ENCODE measurements around the gene TLE1. TPM values are rescaled to one million over a fixed set of nuclear protein-coding genes. Genes with fewer than 3 reads are reported as not detected.
"Not testable (repeated sequence)": the region's sequence is repeated elsewhere in the genome, so short reads cannot be mapped to it uniquely, and the experiment has no call there.

The TLE1 gene
- total RNA-seq, 1 experiment from 2014 or later = 22.0 TPM

- peak; percentile 53 to 64 for DNase-seq (ENCODE audit: low read depth in 1 of 2, low spot score in 2 of 2)
- H3K9me3 ChIP-seq (replicated peaks) = 0 out of 2 replicates have a peak, but pooled peaks cover 3% of the 10 kb centered on the region
- H3K27ac ChIP-seq = peak overlapping the region; percentile 66
- H3K27me3 ChIP-seq (replicated peaks) = no peaks in the 10 kb centered on the region
- no peak overlapping the region for H3K4me3 ChIP-seq
- H3K4me1 ChIP-seq (replicated peaks) = peaks cover 52% of the 10 kb centered on the region
- H3K36me3 ChIP-seq = peaks cover 11% of the 10 kb centered on the region
These were observed 84.8 kb downstream of the TLE1 start for GRCh38 chr9:81604306-81605169.

- Histone ChIP-seq H3K36me3 (peaks cover 11% of the 10 kb centered on the region), H3K27ac (0 out of 2 replicates have a peak overlapping the region, but pooled peaks have one; percentile 66)
- no peak for DNase-seq (ENCODE audit: low read depth in 1 of 2, low spot score in 2 of 2)
These were observed 86.3 kb downstream of the TLE1 start for GRCh38 chr9:81602887-81603680.

GRCh38 chr9:81601639-81602623, 87.4 kb downstream of the TLE1 start:
- H3K4me1 ChIP-seq (replicated peaks) = peaks cover 39% of the 10 kb centered on the region
- no peak overlapping the region for H3K4me3 ChIP-seq
- H3K36me3 ChIP-seq = peaks cover 11% of the 10 kb centered on the region
- H3K27ac ChIP-seq = no peak overlapping the region
- H3K27me3 ChIP-seq (replicated peaks) = no peaks in the 10 kb centered on the region
- 0 out of 2 replicates have a peak, but pooled peaks cover 3% of the 10 kb centered on the region for H3K9me3 ChIP-seq (replicated peaks)
- peak in 1 of 2 experiments; percentile 26 for DNase-seq (ENCODE audit: low read depth in 1 of 2, low spot score in 2 of 2)

More at GRCh38 chr9:81602887-81603680, 86.3 kb downstream of the TLE1 start:
- Histone ChIP-seq H3K4me3 (no peak overlapping the region), H3K4me1 (replicated peaks) (peaks cover 46% of the 10 kb centered on the region), H3K9me3 (replicated peaks) (0 out of 2 replicates have a peak, but pooled peaks cover 3% of the 10 kb centered on the region), H3K27me3 (replicated peaks) (no peaks in the 10 kb centered on the region)

- Histone ChIP-seq H3K27ac (no peak overlapping the region), H3K4me1 (replicated peaks) (peaks cover 39% of the 10 kb centered on the region), H3K4me3 (no peak overlapping the region), H3K9me3 (replicated peaks) (0 out of 2 replicates have a peak, but pooled peaks cover 3% of the 10 kb centered on the region), H3K36me3 (peaks cover 11% of the 10 kb centered on the region), H3K27me3 (replicated peaks) (no peaks in the 10 kb centered on the region)
- DNase-seq (ENCODE audit: low read depth in 1 of 2, low spot score in 2 of 2) = no peak
These were observed 88.7 kb downstream of the TLE1 start for GRCh38 chr9:81600631-81601030.

- no peak overlapping the region for H3K27ac ChIP-seq
- peaks cover 11% of the 10 kb centered on the region for H3K36me3 ChIP-seq
- no peak overlapping the region for H3K4me3 ChIP-seq
- no peak for DNase-seq (ENCODE audit: low read depth in 1 of 2, low spot score in 2 of 2)
- H3K4me1 ChIP-seq (replicated peaks) = peaks cover 33% of the 10 kb centered on the region
- H3K27me3 ChIP-seq (replicated peaks) = no peaks in the 10 kb centered on the region
- 0 out of 2 replicates have a peak, but pooled peaks cover 3% of the 10 kb centered on the region for H3K9me3 ChIP-seq (replicated peaks)
These were observed 89.5 kb downstream of the TLE1 start for GRCh38 chr9:81599837-81600236.

- Histone ChIP-seq H3K27me3 (replicated peaks) (no peaks in the 10 kb centered on the region), H3K4me3 (no peak overlapping the region), H3K27ac (no peak overlapping the region), H3K4me1 (replicated peaks) (peaks cover 22% of the 10 kb centered on the region), H3K36me3 (peaks cover 8% of the 10 kb centered on the region), H3K9me3 (replicated peaks) (0 out of 2 replicates have a peak, but pooled peaks cover 3% of the 10 kb centered on the region)
- no peak for DNase-seq (ENCODE audit: low read depth in 1 of 2, low spot score in 2 of 2)
These were observed 90.5 kb downstream of the TLE1 start for GRCh38 chr9:81598811-81599210.

- H3K27me3 ChIP-seq (replicated peaks) = no peaks in the 10 kb centered on the region
- no peak overlapping the region for H3K4me3 ChIP-seq
- no peak for DNase-seq (ENCODE audit: low read depth in 1 of 2, low spot score in 2 of 2)
- H3K36me3 ChIP-seq = peaks cover 2% of the 10 kb centered on the region
- no peak overlapping the region for H3K27ac ChIP-seq
- H3K9me3 ChIP-seq (replicated peaks) = 0 out of 2 replicates have a peak, but pooled peaks cover 3% of the 10 kb centered on the region
- peaks cover 15% of the 10 kb centered on the region for H3K4me1 ChIP-seq (replicated peaks)
These were observed 91.2 kb downstream of the TLE1 start for GRCh38 chr9:81598123-81598497.

GRCh38 chr9:81597419-81598122, 91.8 kb downstream of the TLE1 start:
- H3K4me1 ChIP-seq (replicated peaks) = peaks cover 11% of the 10 kb centered on the region
- H3K27ac ChIP-seq = no peak overlapping the region
- no peak overlapping the region for H3K4me3 ChIP-seq
- no peak for DNase-seq (ENCODE audit: low read depth in 1 of 2, low spot score in 2 of 2)
- 0 out of 2 replicates have a peak, but pooled peaks cover 3% of the 10 kb centered on the region for H3K9me3 ChIP-seq (replicated peaks)
- H3K27me3 ChIP-seq (replicated peaks) = no peaks in the 10 kb centered on the region
- no peaks in the 10 kb centered on the region; the same call in none of the 2 replicates for H3K36me3 ChIP-seq

- DNase-seq (ENCODE audit: low read depth in 1 of 2, low spot score in 2 of 2) = no peak
These were observed 92.5 kb downstream of the TLE1 start for GRCh38 chr9:81596679-81597418.

GRCh38 chr9:81595887-81596543, 93.3 kb downstream of the TLE1 start:
- H3K27ac ChIP-seq = no peak overlapping the region
- no peaks in the 10 kb centered on the region for H3K4me1 ChIP-seq (replicated peaks)

More at GRCh38 chr9:81596679-81597418, 92.5 kb downstream of the TLE1 start:
- Histone ChIP-seq H3K36me3 (peaks cover 2% of the 10 kb centered on the region; the same call in 1 of the 2 replicates), H3K4me3 (no peak overlapping the region), H3K4me1 (replicated peaks) (peaks cover 4% of the 10 kb centered on the region), H3K9me3 (replicated peaks) (no peaks in the 10 kb centered on the region), H3K27ac (no peak overlapping the region), H3K27me3 (replicated peaks) (no peaks in the 10 kb centered on the region)

GRCh38 chr9:81595293-81595692, 94.1 kb downstream of the TLE1 start:
- H3K9me3 ChIP-seq (replicated peaks); DNase-seq (ENCODE audit: low read depth in 1 of 2, low spot score in 2 of 2); H3K27me3 ChIP-seq (replicated peaks); H3K4me3 ChIP-seq; H3K27ac ChIP-seq; H3K4me1 ChIP-seq (replicated peaks); H3K36me3 ChIP-seq: not testable (repeated sequence)

More at GRCh38 chr9:81595887-81596543, 93.3 kb downstream of the TLE1 start:
- H3K9me3 ChIP-seq (replicated peaks) = no peaks in the 10 kb centered on the region
- no peak overlapping the region for H3K4me3 ChIP-seq
- no peaks in the 10 kb centered on the region for H3K27me3 ChIP-seq (replicated peaks)
- peaks cover 5% of the 10 kb centered on the region for H3K36me3 ChIP-seq
- DNase-seq (ENCODE audit: low read depth in 1 of 2, low spot score in 2 of 2) = no peak

Measured in SJSA1 (cell line).